Measurements from ENCODE around the gene MSH5. TPM values are rescaled to one million over a fixed set of nuclear protein-coding genes. Genes with fewer than 3 reads are reported as not detected.

The MSH5 gene
- total RNA-seq, result 7.9 and 8.6 TPM in 2 replicates

GRCh38 chr6:31739639-31740396, at the start of gene MSH5:
TSS of gene MSH5 (plus strand) at chr6:31740005. CDS start at chr6:31740467, 462 bp downstream.

DNA sequence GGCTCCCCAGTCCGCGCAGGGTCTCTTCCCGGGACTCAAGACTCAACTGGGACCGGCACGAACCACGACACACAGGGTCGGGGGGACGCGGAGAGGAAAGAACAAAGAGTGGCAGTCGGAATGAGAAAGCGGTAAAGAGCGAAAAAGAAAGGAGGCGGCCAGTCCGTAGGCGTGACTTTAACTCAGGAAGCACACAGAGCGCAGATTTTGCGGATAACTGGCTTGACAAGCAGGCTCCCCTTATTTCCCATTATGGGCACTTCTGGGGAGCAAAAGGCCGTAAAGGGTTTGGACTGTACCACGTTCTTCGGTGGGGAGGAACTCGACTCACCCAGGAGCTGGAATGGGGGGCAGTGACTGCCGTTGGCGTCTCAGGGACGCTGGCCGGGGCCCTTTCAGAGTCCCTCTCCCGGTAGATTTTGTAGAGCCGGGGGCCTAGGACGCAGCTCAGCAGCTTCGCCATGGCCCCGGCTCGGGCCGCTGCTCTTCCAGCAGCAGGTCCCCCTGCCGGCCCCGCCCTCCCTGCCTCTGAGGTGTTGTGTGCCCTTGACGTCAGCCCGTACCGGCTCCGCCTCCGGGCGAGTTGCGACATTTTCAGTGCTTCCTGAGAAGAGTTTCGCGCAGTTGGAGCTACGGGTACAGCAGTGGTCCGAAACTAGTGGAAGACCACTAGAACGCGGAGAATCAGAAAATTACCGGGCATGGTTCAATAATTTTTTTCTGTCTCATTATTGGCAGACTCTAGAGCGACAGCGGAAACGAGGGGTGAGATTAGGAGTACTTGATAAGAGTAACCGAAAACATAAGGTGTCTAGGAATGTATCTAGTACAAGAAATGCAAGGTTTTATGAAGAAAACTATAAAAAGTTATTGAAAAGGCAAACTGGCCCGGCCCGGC, 36.7 kb upstream of the MSH5 start, which contains the start of gene ABHD16A:
TSS of gene ABHD16A (minus strand) at position 506 of the 898 bp plus-strand sequence. CDS start at position 463, 43 bp downstream.

DNA sequence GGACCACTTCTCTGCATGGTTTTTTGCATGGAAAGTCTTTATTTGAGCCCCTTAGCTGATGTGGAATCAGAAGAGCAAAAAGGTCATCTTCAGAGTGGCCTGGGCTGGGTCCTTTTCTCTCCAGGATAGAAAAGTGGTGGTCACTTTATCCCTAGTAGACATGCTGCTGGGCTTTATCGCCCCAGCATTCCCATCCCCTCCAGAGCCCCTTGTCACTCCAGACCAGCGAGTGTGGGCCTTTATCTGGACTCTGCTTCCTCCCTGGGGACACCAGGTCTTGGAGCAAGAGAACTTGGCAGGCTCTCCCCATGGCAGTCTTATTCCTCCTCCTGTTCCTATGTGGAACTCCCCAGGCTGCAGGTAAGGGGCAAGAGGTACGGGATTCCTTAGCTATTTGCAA, 33.2 kb upstream of the MSH5 start, which contains the start of gene LY6G6F:
TSS of gene LY6G6F (plus strand) at position 268 of the 400 bp plus-strand sequence. CDS start at position 309, 41 bp downstream.

GRCh38 chr6:31715022-31715958, 24.5 kb upstream of the MSH5 start, which contains the start of gene LY6G6D:
TSS of gene LY6G6D (plus strand) at chr6:31715348. CDS start at chr6:31715356, 8 bp downstream.

DNA sequence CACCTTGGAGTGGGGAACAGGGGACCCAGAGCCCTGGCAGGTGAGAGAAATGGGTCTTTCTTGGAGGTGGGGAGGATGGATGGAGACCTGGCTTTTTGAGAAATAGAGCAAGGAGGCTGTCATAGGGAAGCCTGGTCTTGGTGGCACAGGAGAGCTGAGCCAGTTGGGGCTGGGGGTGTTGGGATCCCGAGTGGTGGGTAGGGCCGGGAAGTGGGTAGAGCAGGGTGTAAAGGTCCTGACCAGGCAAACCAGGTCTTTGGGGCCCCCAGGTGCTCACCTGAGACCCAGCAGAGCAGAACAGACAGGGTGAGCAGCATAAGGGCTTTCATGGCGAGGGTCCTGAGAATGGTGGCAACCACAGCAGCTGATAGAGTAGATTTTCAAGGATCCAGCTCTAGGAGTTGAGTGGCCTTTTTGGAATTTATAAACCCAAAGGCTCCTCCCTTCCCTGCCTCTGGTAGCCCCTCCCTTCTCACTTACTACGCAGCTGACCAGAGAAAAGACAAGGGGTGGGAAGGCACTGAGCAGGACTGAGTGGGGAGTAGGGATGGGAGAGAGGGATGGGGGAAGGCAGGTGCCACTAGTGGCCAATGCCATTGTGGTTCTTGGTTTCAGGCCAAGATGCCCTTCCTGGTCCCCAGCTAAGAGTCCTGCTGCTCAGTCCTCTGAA, 18.3 kb upstream of the MSH5 start, which contains the start of gene LY6G6C:
TSS of gene LY6G6C (minus strand) at position 396 of the 670 bp plus-strand sequence. CDS start at position 329, 67 bp downstream.

DNA sequence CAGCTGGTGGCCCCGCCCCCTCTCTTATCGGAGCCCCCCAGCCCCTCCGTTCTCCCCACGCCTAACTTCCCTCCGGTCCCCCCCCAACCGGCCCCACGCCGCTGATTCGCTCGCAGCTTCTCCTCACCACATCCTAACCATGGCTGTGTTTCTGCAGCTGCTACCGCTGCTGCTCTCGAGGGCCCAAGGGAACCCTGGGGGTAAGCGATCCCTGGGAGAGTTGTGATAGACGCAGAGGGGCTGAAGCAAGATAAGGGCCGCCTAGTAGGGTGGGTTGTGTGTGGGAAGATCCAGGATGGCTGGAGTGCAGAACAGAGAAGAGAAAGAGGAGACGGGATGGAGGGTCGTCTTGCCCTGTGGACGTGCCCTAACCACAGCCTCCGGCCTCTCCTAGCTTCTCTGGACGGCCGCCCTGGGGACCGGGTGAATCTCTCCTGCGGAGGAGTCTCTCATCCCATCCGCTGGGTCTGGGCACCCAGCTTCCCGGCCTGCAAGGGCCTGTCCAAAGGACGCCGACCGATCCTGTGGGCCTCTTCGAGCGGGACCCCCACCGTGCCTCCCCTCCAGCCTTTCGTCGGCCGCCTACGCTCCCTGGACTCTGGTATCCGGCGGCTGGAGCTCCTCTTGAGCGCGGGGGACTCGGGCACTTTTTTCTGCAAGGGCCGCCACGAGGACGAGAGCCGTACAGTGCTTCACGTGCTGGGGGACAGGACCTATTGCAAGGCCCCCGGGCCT, 16.4 kb upstream of the MSH5 start, which contains the start of gene MPIG6B:
TSS of gene MPIG6B (plus strand) at position 129 of the 735 bp plus-strand sequence. CDS start at position 140, 11 bp downstream.

GRCh38 chr6:31728767-31729514, 10.9 kb upstream of the MSH5 start, which contains the start of gene DDAH2:
TSS of gene DDAH2 (minus strand) at chr6:31729299. CDS start at chr6:31729161, 138 bp downstream.

DNA sequence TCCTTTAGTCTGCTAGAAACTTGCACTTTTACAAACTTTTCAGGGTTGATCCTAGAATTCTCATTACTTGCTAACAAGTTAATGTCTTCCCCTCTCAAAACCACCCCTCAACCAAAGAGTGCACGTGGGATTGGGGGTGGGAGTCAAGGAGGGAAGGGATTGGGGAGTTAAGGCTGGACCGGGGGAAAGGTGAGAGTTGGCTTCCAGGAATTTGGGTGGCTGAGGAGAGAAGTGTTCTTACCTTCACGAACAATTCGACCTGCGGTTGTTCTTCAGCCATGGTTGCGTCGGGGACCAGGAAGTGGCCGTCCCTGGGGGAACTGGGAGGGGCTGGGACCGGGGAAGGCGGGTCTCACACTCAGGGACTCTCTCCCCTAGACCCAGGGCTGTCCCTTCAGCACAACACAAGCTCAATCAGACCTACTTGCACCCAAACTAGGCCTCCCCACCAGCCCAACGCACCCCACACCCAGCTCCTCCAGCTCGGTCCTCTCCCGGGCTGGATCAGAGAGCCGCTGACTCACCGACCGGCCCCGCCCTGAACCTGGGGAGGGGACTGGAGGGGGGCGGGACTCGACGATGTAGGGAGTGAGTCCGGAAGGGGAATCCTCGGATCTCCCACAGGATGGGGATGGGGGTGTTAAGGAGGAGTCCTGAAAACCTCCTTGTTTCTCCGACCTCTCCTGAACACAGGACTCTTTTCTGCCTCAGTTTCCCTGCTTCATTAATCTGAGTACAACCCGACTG, 3.6 kb upstream of the MSH5 start, which contains the start of gene CLIC1:
TSS of gene CLIC1 (minus strand) at position 510 of the 747 bp plus-strand sequence. CDS start at position 280, 230 bp downstream.

GRCh38 chr6:31762356-31762755, 22.6 kb downstream of the MSH5 start, which contains the start of gene SAPCD1:
TSS of gene SAPCD1 (plus strand) at chr6:31762656. CDS start at chr6:31763055, 399 bp downstream.

DNA sequence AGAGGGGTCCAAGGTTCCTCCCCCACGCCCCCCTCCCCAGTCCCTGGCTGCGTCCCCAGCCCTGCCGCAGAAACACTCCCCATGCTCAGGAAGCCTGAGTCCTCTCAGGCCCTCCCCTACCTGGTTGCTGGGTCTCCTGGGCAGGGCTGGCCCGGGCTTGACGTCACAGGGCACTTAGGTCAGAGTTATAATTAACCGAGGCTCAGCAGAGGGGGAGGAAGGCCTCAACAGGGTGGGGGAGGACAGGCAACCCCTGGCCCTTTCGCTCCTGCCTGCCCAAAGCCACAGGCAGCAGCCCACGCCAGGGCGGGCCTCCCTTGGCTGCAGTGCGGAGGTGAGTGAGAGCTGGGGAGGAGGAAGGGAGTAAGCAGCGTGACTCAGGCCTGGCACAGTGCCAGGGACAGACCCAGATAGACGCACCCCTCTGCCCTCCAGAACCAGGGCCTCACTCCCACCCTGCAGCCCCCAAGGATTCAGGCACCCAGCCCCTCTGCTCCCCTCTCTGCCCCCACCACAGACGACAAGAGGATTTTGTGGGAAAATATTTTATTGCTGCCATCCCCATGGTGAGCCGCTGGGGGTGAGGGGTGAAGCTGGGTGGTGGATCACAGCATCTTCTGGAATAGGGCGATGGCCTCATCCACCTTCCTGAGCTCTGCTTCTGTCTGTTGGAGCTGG, 37.3 kb downstream of the MSH5 start, which contains the start of gene VWA7:
TSS of gene VWA7 (minus strand) at position 340 of the 678 bp plus-strand sequence. CDS start 549 bp downstream, outside the sequence.

DNA sequence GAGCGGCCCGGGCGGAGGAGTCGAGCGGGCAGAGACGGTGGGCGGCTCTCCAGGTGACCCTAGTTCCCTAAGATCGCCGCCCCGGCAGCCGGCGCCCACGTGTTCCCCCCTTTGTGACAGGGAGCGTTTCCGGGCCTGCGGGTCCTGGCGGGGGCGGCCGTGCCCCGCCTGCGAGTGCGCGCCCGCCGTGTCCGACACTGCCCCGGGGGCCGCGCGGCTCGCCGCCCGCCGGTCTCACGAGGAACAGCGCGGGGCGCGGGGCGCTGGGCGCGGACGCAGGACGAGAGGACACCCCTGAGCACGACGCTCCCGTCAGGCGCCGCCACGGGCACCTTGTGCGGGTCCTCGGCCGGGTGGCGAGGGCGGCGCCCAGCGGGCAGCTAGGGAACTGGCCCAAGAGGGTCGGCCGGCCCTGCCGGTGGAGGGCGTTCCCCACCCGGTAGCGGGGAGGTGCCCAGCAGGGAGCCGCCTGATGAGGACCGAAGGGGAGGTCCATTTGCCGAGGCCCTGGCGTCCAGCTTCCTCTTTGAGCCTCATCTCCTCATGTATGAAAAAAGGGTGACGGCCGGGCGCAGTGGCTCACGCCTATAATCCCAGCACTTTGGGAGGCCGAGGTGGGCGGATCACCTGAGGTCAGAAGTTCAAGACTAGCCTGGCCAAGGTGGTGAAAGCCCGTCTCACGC, 56.0 kb downstream of the MSH5 start, which contains the start of gene VARS1:
TSS of gene VARS1 (minus strand) at position 137 of the 683 bp plus-strand sequence. CDS start 535 bp downstream, outside the sequence.

DNA sequence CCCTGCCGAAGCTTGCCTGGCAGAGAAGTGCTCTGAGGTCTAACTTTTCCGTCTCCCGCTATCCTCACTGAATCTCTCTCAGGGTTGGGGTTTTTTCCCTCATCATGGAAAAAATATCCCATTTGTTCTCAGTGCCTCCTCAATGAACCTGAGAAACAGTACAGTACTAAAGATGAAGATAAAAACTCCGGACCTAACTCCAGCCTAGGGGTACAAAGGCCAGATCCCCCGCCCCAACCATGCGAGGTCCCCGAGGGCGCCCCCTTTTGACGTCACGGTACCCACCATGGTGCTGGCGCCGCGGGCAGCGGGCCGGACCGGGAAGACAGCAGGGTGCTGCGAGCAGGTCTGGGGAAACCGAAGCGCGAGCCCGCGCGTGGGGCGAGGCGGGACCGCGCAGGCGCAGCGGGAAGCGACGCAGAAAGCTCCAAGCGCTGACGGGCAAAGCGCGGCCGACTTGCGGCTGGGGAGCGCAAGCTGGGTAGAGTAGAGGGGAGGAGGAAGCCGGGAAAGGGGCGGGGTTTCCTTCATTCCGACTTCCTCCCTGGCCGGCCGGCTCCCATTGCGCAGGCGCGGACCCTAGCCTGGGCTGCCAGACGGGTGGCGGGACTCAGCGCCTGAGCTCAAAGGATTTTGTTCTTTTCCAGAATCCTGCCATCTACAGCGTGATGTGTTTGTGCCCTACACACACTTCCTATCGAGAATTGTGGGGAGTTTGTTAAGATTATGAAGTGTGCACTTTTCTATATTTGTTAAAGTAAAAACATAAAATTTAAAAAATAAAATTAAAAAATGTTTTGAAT, 66.9 kb downstream of the MSH5 start, which contains the start of gene LSM2:
TSS of gene LSM2 (minus strand) at position 497 of the 803 bp plus-strand sequence. CDS start at position 288, 209 bp downstream.

All from placental epithelial cell (primary cell).